HEK293T (cell line): ENCODE results near the gene C6orf47.

Source experiments
- CTBP1 ChIP-seq: fragments of 450-650 bp; IDR thresholded peaks from 2 replicates; pipeline ENCODE4 v1.6.1; 2016; ENCODE audit warnings: borderline replicate concordance
- ELF4 ChIP-seq: fragments of 450-650 bp; IDR thresholded peaks from 2 replicates; pipeline ENCODE4 v1.6.1; 2017; ENCODE audit warnings: antibody characterized with exemption
- FOXK2 ChIP-seq: fragments of 450-650 bp; IDR thresholded peaks from 2 replicates; pipeline ENCODE4 v1.6.1; 2016; ENCODE audit warnings: mild to moderate bottlenecking
- FOXM1 ChIP-seq: fragments of 450-650 bp; IDR thresholded peaks from 2 replicates; pipeline ENCODE4 v1.6.1; 2017; ENCODE audit warnings: mild to moderate bottlenecking, borderline replicate concordance
- LEF1 ChIP-seq: fragments of 450-650 bp; IDR thresholded peaks from 2 replicates; pipeline ENCODE4 v1.6.1; 2017; ENCODE audit warnings: mild to moderate bottlenecking, borderline replicate concordance
- ZNF384 ChIP-seq: fragments of 450-650 bp; IDR thresholded peaks from 2 replicates; pipeline ENCODE4 v1.6.1; 2016

DNA sequence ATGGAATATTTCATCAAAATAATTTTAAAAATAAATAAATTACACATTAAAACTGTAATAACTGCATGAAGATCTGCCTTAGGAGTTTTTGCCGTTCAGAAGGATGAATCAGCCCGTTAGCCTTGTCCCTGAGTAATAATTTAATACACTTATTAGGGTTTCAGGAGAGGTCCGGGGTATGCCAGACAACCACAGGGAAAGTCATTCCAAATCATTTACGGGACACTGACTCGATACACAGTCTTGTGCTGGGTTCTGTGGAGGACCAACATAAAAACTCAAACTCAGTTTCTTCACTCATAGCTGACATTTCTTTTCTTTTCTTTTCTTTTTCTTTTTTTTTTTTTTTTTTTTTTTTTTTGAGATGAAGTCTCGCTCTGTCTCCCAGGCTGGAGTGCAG lies 45.4 kb upstream of the C6orf47 start:
- TF ChIP-seq FOXM1 (no peak), ZNF384 (no peak), FOXK2 (no peak), LEF1 (no peak), ELF4 (no peak), CTBP1 (no peak)
